Stomach (tissue), 9 donors: ENCODE measurements around the gene MEGF8. TPM values are rescaled to one million over a fixed set of nuclear protein-coding genes. Genes with fewer than 3 reads are reported as not detected.

ENCODE experiments used
- DNase-seq, 2 donors: peaks; one replicate each; pipeline versions ENCODE4 v3.0.0 to v3.0.0-alpha.2; 2013 to 2019
- H3K27ac ChIP-seq, 5 donors: fragments of 200-600 bp in 4 of 5; sonication (generic) in 4 of 5; one replicate each; pipeline ENCODE4 v1.5.1; 2013 to 2019; ENCODE audit warnings: mild to moderate bottlenecking in 1 of 5, moderate library complexity in 1 of 5
- H3K27me3 ChIP-seq, 3 donors: fragments of 200-600 bp; sonication (generic); one replicate each; pipeline ENCODE4 v1.5.1; 2017 to 2019; ENCODE audit warnings: mixed run types in 1 of 3
- H3K36me3 ChIP-seq, 4 donors: fragments of 200-600 bp; sonication (generic); 1 replicate in 3 of 4; 2 replicates in 1 of 4; pipeline ENCODE4 v1.5.1; 2016 to 2019
- H3K4me1 ChIP-seq, 4 donors: fragments of 200-600 bp; sonication (generic); one replicate each; pipeline ENCODE4 v1.5.1; 2016 to 2019
- H3K4me3 ChIP-seq, 4 donors: fragments of 200-600 bp; sonication (generic) in 3 of 4; one replicate each; pipeline ENCODE4 v1.5.1; 2016 to 2019; ENCODE audit warnings: mild to moderate bottlenecking in 1 of 4
- H3K9me3 ChIP-seq, 4 donors: fragments of 200-600 bp; sonication (generic); one replicate each; pipeline ENCODE4 v1.5.1; 2016 to 2019
- CTCF ChIP-seq, 7 experiments: fragments of 450-650 bp in 4 of 7; fragments of 200-600 bp in 3 of 7; sonication (generic) in 3 of 7; IDR thresholded peaks; one replicate each; pipeline ENCODE4 v1.5.1; 2016 to 2019; ENCODE audit warnings: antibody characterized with exemption in 7 of 7, control low read depth in 2 of 7, mild to moderate bottlenecking in 1 of 7
- EP300 ChIP-seq: sonication (generic); formaldehyde crosslinking; IDR thresholded peaks from one replicate; pipeline ENCODE4 v1.6.1; 2017; ENCODE audit warnings: antibody characterized with exemption
- POLR2A ChIP-seq, 4 donors: fragments of 450-650 bp; IDR thresholded peaks; one replicate each; pipeline ENCODE4 v1.6.1; 2016; ENCODE audit warnings: antibody characterized with exemption in 4 of 4, control low read depth in 2 of 4, mild to moderate bottlenecking in 1 of 4, moderate library complexity in 1 of 4
- POLR2AphosphoS5 ChIP-seq, 3 donors: sonication (generic); formaldehyde crosslinking; IDR thresholded peaks; one replicate each; pipeline ENCODE4 v1.6.1; 2016; ENCODE audit warnings: antibody characterized with exemption in 3 of 3
- WGBS, 5 donors: extraction: QIAGEN DNeasy Blood & Tissue Kit in 3 of 5; methylation state at CpG; one replicate each; pipeline versions ENCODE4 v1.1.5 to v1.1.7; 2013 to 2018; 5-methylcytosine and 5-hydroxymethylcytosine counted together
- intact Hi-C: fragments of 100-400 bp; cut with DNase I; formaldehyde crosslinking; loops from one replicate; pipeline ENCODE4 v1.15.1; 2023; ENCODE audit warnings: low total_unique reads
- polyA plus RNA-seq, 3 donors: library from polyadenylated mRNA; stranded (reverse); fragments of 200-250 nt; gene quantifications; one replicate each; pipeline ENCODE4 v1.2.3, GENCODE V29; 2013
- total RNA-seq, 5 donors: library from RNA; depleted of rRNA; stranded (reverse); fragments of >200 nt; gene quantifications; one replicate each; pipeline versions ENCODE4 v1.1.0 to v1.2.3, GENCODE V29; 2014 to 2016
- donor health status: healthy with polysubstance abuse.
- donor health status: Bipolar disorder and iron deficiency.
- donor health status: healthy.

Gene MEGF8
- total and polyA plus RNA-seq, 8 donors, result 2.6 to 46.3 (median 12.3) TPM

GRCh38 chr19:42325896-42326771 lies 699 bp downstream of the MEGF8 start:
- intact Hi-C loops, result loop anchor here (10.0 kb wide), 1 partner anchor 201 kb away; no protein-coding TSS in a partner anchor
- TF ChIP-seq POLR2A (IDR thresholded peaks at IDR 0.05), result no peak
- no peak for TF ChIP-seq POLR2AphosphoS5 (IDR thresholded peaks at IDR 0.05)
- TF ChIP-seq EP300, result no peak
- no peak for TF ChIP-seq CTCF (IDR thresholded peaks at IDR 0.05)
- DNase-seq, result peak; percentile 28 to 64
- no peaks in the 10 kb centered on the region for H3K9me3 ChIP-seq
- H3K4me3 ChIP-seq, result peak overlapping the region; percentile 73 to 97 (median 88)
- peaks cover 25 to 59% (median 39%) of the 10 kb centered on the region in 4 donors for H3K4me1 ChIP-seq
- peak overlapping the region; percentile 70 to 87 (median 80) for H3K27ac ChIP-seq
- 3 to 7% (median 4%) methylated on average over 19 to 37 of the region's 37 CpGs for WGBS, 5 donors
- peaks cover 14 to 35% (median 17%) of the 10 kb centered on the region in 3 donors for H3K27me3 ChIP-seq
- H3K36me3 ChIP-seq, result no peaks in the 10 kb centered on the region

GRCh38 chr19:42326969-42327368 lies 1.5 kb downstream of the MEGF8 start:
- peaks cover 14 to 31% (median 17%) of the 10 kb centered on the region in 3 donors for H3K27me3 ChIP-seq
- H3K27ac ChIP-seq, result no peak overlapping the region
- H3K36me3 ChIP-seq, result no peaks in the 10 kb centered on the region
- H3K9me3 ChIP-seq, result no peaks in the 10 kb centered on the region
- H3K4me3 ChIP-seq, result peak overlapping the region in 1 of 4 donors; percentile 73
- TF ChIP-seq CTCF (IDR thresholded peaks at IDR 0.05) (no peak), POLR2A (IDR thresholded peaks at IDR 0.05) (no peak), POLR2AphosphoS5 (IDR thresholded peaks at IDR 0.05) (no peak), EP300 (no peak)
- intact Hi-C loops, result loop anchor here (10.0 kb wide), 1 partner anchor 202 kb away; no protein-coding TSS in a partner anchor
- DNase-seq, result no peak
- H3K4me1 ChIP-seq, result peaks cover 25 to 59% (median 39%) of the 10 kb centered on the region in 4 donors

GRCh38 chr19:42327381-42327780 lies 1.9 kb downstream of the MEGF8 start:
- Histone ChIP-seq H3K27ac (no peak overlapping the region), H3K36me3 (no peaks in the 10 kb centered on the region), H3K9me3 (no peaks in the 10 kb centered on the region), H3K4me3 (no peak overlapping the region), H3K27me3 (peaks cover 14 to 27% (median 17%) of the 10 kb centered on the region in 3 donors), H3K4me1 (peaks cover 25 to 59% (median 39%) of the 10 kb centered on the region in 4 donors)
- DNase-seq, result no peak
- no peak for TF ChIP-seq CTCF (IDR thresholded peaks at IDR 0.05)
- WGBS, 5 donors, result 87 to 91% (median 89%) methylated on average over 5 of the region's 5 CpGs
- intact Hi-C loops, result loop anchor here (10.0 kb wide), 1 partner anchor 203 kb away; no protein-coding TSS in a partner anchor

GRCh38 chr19:42328106-42328505 lies 2.7 kb downstream of the MEGF8 start:
- 44 to 67% (median 62%) methylated on average over 1 of the region's 1 CpG for WGBS, 5 donors
- DNase-seq, result no peak
- intact Hi-C loops, result loop anchor here (10.0 kb wide), 1 partner anchor 203 kb away; no protein-coding TSS in a partner anchor

More at GRCh38 chr19:42328106-42328505, 2.7 kb downstream of the MEGF8 start:
- H3K4me1 ChIP-seq, result peaks cover 25 to 59% (median 39%) of the 10 kb centered on the region in 4 donors
- no peaks in the 10 kb centered on the region for H3K36me3 ChIP-seq
- no peak overlapping the region for H3K27ac ChIP-seq
- no peak overlapping the region for H3K4me3 ChIP-seq
- TF ChIP-seq EP300 (no peak), POLR2AphosphoS5 (IDR thresholded peaks at IDR 0.05) (no peak), POLR2A (IDR thresholded peaks at IDR 0.05) (no peak), CTCF (IDR thresholded peaks at IDR 0.05) (no peak)
- peaks cover 14 to 20% (median 17%) of the 10 kb centered on the region in 3 donors for H3K27me3 ChIP-seq
- no peaks in the 10 kb centered on the region for H3K9me3 ChIP-seq
